Renal cortex interstitium (tissue), 11 donors: Measurements from ENCODE around the gene WARS2. TPM values are rescaled to one million over a fixed set of nuclear protein-coding genes. Genes with fewer than 3 reads are reported as not detected.

Experiments used
- DNase-seq, 11 donors: peaks; one replicate each; pipeline ENCODE4 v3.0.0-alpha.2; 2013; ENCODE audit warnings: low read depth in 9 of 11, low spot score in 4 of 11; ENCODE audit errors: extremely low read depth in 1 of 11
- polyA plus RNA-seq, 3 donors: library from polyadenylated mRNA; unstranded; fragments of 120-200 nt; gene quantifications; one replicate each; pipeline ENCODE4 v1.2.1, GENCODE V29; 2013; ENCODE audit not compliant: insufficient read length in 3 of 3

Gene WARS2
- polyA plus RNA-seq, 3 donors = 20.8 to 22.7 (median 22.5) TPM

DNA sequence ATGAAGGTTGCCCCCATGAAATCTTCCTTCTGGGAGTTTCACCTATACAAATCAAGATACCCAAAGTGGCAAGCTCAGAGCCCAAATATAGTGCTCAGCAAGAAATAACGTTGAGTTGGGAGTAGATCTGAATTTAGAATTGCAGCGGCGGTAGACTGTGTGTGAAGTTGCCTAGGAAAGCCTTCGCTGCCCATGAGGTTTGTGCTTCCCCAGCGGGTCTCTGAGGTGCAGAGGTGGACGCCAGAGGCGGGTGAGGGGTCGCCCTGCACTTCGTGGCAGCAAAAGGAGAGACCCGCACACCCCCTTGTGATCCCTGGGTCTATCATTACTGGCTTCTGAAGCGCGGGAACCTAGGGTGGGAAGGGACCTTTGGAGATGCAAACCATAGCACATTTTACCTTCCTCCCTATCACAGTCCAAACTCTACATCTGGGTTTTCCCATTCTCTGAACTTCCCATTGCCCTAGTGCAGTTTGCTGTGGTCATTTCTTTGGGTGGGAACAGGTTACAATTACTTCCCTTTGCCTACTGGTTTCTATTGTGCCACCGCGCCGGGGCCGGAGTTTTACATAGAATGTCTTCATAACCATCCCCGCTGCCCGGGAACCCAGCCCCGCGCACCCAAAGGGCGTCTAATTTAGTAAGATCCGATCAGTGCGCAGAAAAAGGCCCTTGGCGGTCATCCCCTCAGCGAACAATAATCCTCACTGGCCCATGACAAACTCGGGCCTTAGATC is 157.5 kb downstream of the WARS2 start:
- no peak for DNase-seq

- no peak for DNase-seq
These were observed 158.2 kb downstream of the WARS2 start for GRCh38 chr1:118982266-118982665.

GRCh38 chr1:118981436-118981835 is 159.0 kb downstream of the WARS2 start:
- DNase-seq = no peak

Other genes starting within 250 kb of the WARS2 start
- gene TBX15, start 152.3 kb downstream of the WARS2 start, polyA plus RNA-seq = under 1 TPM; 0.18 to 0.39 (median 0.24) TPM
- gene HAO2, start 228.1 kb upstream of the WARS2 start, polyA plus RNA-seq = 100 to 1,000 TPM in 1 of 3 donors, 10 to 100 TPM in 2; 75.5 to 117 (median 93.8) TPM